ENCODE results near the gene RERE. TPM values are rescaled to one million over a fixed set of nuclear protein-coding genes. Genes with fewer than 3 reads are reported as not detected.

Gene RERE
- polyA plus RNA-seq, 1 of the 3 experiments (the other 2 are of a cell fraction), result 8.1 TPM

GRCh38 chr1:8651236-8651890 is 166.1 kb downstream of the RERE start:
- no peak overlapping the region for H3K9ac ChIP-seq
- 95% methylated on average over 3 of the region's 3 CpGs for WGBS (ENCODE audit: low lambda C conversion rate)
- H3K9me2 ChIP-seq, result no peaks in the 10 kb centered on the region
- no peaks in the 10 kb centered on the region for H3K36me3 ChIP-seq (replicated peaks in 1 of 2; ENCODE audit: control insufficient read depth in 1 of 2, insufficient read depth in 2 of 2, low read length in 1 of 2)
- no peak overlapping the region for H3K27ac ChIP-seq (ENCODE audit: low read depth in 2 of 2, low read length in 1 of 2)
- peaks cover 32% of the 10 kb centered on the region for H3K79me2 ChIP-seq (ENCODE audit: insufficient read depth)
- peaks cover 21% of the 10 kb centered on the region for H4K20me1 ChIP-seq (ENCODE audit: insufficient read depth)
- no peak for DNase-seq
- CTCF ChIA-PET, result interaction anchor here (1.0 to 1.2 kb wide), 2 partner anchors 10 to 90 kb away, joined by 3 read pairs; no protein-coding TSS in a partner anchor
- TF ChIP-seq ZBTB33 (IDR thresholded peaks at IDR 0.05; ENCODE audit: borderline replicate concordance, low read depth) (no peak), RCOR1 (IDR thresholded peaks at IDR 0.05; ENCODE audit: low read length) (no peak), REST (IDR thresholded peaks at IDR 0.05; ENCODE audit: low read depth, low read length) (no peak), CHD2 (IDR thresholded peaks at IDR 0.05; ENCODE audit: low read length, partially characterized antibody) (no peak), MEF2A (IDR thresholded peaks at IDR 0.05; ENCODE audit: borderline replicate concordance, low read depth) (no peak), FOXJ3 (CRISPR knock-in tag; IDR thresholded peaks at IDR 0.05) (no peak), GATA2 (CRISPR knock-in tag; IDR thresholded peaks at IDR 0.05) (no peak), EP300 (IDR thresholded peaks at IDR 0.05; ENCODE audit: borderline replicate concordance in 1 of 2, low read depth in 1 of 2, low read length in 1 of 2) (no peak)
- no peaks in the 10 kb centered on the region for H3F3A ChIP-seq (replicated peaks; ENCODE audit: insufficient read depth)
- H3K4me2 ChIP-seq, result no peak overlapping the region
- H3K27me3 ChIP-seq (ENCODE audit: insufficient read depth), result no peaks in the 10 kb centered on the region
- POLR2A ChIA-PET, result interaction anchor here (0.6 kb wide), 2 partner anchors 9 to 18 kb away, joined by 3 read pairs; no protein-coding TSS in a partner anchor
- no peak overlapping the region for H3K4me3 ChIP-seq (ENCODE audit: low read depth in 2 of 2, low read length in 1 of 2)
- peaks cover 6 to 27% of the 10 kb centered on the region in 2 experiments; a peak in 2 of 4 replicates for H3K4me1 ChIP-seq (ENCODE audit: control insufficient read depth in 1 of 2, insufficient read depth in 2 of 2, low read depth in 1 of 2, low read length in 1 of 2)
- H2AFZ ChIP-seq (ENCODE audit: low read depth), result no peak overlapping the region
- H3K9me3 ChIP-seq, result no peaks in the 10 kb centered on the region

- Histone ChIP-seq H3K4me2 (no peak overlapping the region), H3F3A (replicated peaks; ENCODE audit: insufficient read depth) (no peaks in the 10 kb centered on the region), H3K4me3 (ENCODE audit: low read depth in 2 of 2, low read length in 1 of 2) (no peak overlapping the region), H3K9me2 (no peaks in the 10 kb centered on the region), H4K20me1 (ENCODE audit: insufficient read depth) (peaks cover 25% of the 10 kb centered on the region), H3K27me3 (ENCODE audit: insufficient read depth) (no peaks in the 10 kb centered on the region), H3K9me3 (no peaks in the 10 kb centered on the region), H3K4me1 (ENCODE audit: control insufficient read depth in 1 of 2, insufficient read depth in 2 of 2, low read depth in 1 of 2, low read length in 1 of 2) (peaks cover 6 to 27% of the 10 kb centered on the region in 2 experiments; a peak in 2 of 4 replicates), H3K79me2 (ENCODE audit: insufficient read depth) (peaks cover 32% of the 10 kb centered on the region), H3K36me3 (replicated peaks in 1 of 2; ENCODE audit: control insufficient read depth in 1 of 2, insufficient read depth in 2 of 2, low read length in 1 of 2) (no peaks in the 10 kb centered on the region), H3K27ac (ENCODE audit: low read depth in 2 of 2, low read length in 1 of 2) (no peak overlapping the region), H2AFZ (ENCODE audit: low read depth) (no peak overlapping the region), H3K9ac (no peak overlapping the region)
- no peak for DNase-seq
- ChIA-PET CTCF (no interaction called here), POLR2A (interaction anchor here (0.6 kb wide), 1 partner anchor 52 kb away, joined by 3 read pairs; no protein-coding TSS in a partner anchor)
- 95% methylated on average over 6 of the region's 6 CpGs for WGBS (ENCODE audit: low lambda C conversion rate)
- TF ChIP-seq SIN3A (IDR thresholded peaks at IDR 0.05; ENCODE audit: borderline replicate concordance, low read depth, low read length) (no peak), NFIC (IDR thresholded peaks at IDR 0.05; ENCODE audit: borderline replicate concordance) (no peak), MEF2A (IDR thresholded peaks at IDR 0.05; ENCODE audit: borderline replicate concordance, low read depth) (no peak), YY1 (IDR thresholded peaks at IDR 0.05; ENCODE audit: low read depth) (no peak), PBX3 (IDR thresholded peaks at IDR 0.05) (no peak), FOSL2 (IDR thresholded peaks at IDR 0.05; ENCODE audit: borderline replicate concordance, low read depth) (no peak), REST (IDR thresholded peaks at IDR 0.05; ENCODE audit: low read depth, low read length) (no peak), GATA2 (CRISPR knock-in tag; IDR thresholded peaks at IDR 0.05) (no peak), RCOR1 (IDR thresholded peaks at IDR 0.05; ENCODE audit: low read length) (no peak)
Observed at GRCh38 chr1:8649875-8650274, 167.6 kb downstream of the RERE start.

All from SK-N-SH (cell line).